ENCODE data around the gene KRT14.
A peak's percentile ranks its signal among the peaks of the same experiment; 100 is the strongest.

Gene KRT14

GRCh38 chr17:41563607-41564170, 23.0 kb downstream of the KRT14 start:
- Mint-ChIP-seq H3K36me3 (ENCODE audit: low read depth) (no peaks in the 10 kb centered on the region), H3K9me3 (no peaks in the 10 kb centered on the region), H3K4me3 (peak overlapping the region; percentile 33), H3K27me3 (ENCODE audit: low read depth, poor library complexity) (peaks cover 1% of the 10 kb centered on the region), H3K4me1 (peaks cover 13% of the 10 kb centered on the region), H3K27ac (peak overlapping the region; percentile 74)
- DNase-seq: no peak
- TF ChIP-seq CTCF (IDR thresholded peaks at IDR 0.05): no peak

GRCh38 chr17:41561554-41561953, 25.1 kb downstream of the KRT14 start:
- peaks cover 14% of the 10 kb centered on the region for H3K4me1 Mint-ChIP-seq
- no peak for TF ChIP-seq CTCF (IDR thresholded peaks at IDR 0.05)
- no peaks in the 10 kb centered on the region for H3K9me3 Mint-ChIP-seq
- no peaks in the 10 kb centered on the region for H3K27me3 Mint-ChIP-seq (ENCODE audit: low read depth, poor library complexity)
- no peak overlapping the region for H3K27ac Mint-ChIP-seq
- H3K4me3 Mint-ChIP-seq: no peak overlapping the region
- H3K36me3 Mint-ChIP-seq (ENCODE audit: low read depth): no peaks in the 10 kb centered on the region
- no peak for DNase-seq

- no peak overlapping the region for H3K27ac Mint-ChIP-seq
- peaks cover 20% of the 10 kb centered on the region for H3K4me1 Mint-ChIP-seq
- TF ChIP-seq CTCF (IDR thresholded peaks at IDR 0.05): no peak
- H3K27me3 Mint-ChIP-seq (ENCODE audit: low read depth, poor library complexity): peaks cover 1% of the 10 kb centered on the region
- no peak overlapping the region for H3K4me3 Mint-ChIP-seq
- H3K9me3 Mint-ChIP-seq: no peaks in the 10 kb centered on the region
- H3K36me3 Mint-ChIP-seq (ENCODE audit: low read depth): no peaks in the 10 kb centered on the region
- no peak for DNase-seq
Observed at GRCh38 chr17:41559548-41559947, 27.1 kb downstream of the KRT14 start.

GRCh38 chr17:41556931-41557330, 29.8 kb downstream of the KRT14 start:
- no peaks in the 10 kb centered on the region for H3K36me3 Mint-ChIP-seq (ENCODE audit: low read depth)
- H3K4me3 Mint-ChIP-seq: no peak overlapping the region
- H3K4me1 Mint-ChIP-seq: peaks cover 27% of the 10 kb centered on the region
- H3K27ac Mint-ChIP-seq: no peak overlapping the region
- no peak for TF ChIP-seq CTCF (IDR thresholded peaks at IDR 0.05)
- H3K27me3 Mint-ChIP-seq (ENCODE audit: low read depth, poor library complexity): peaks cover 3% of the 10 kb centered on the region
- no peak for DNase-seq
- H3K9me3 Mint-ChIP-seq: no peaks in the 10 kb centered on the region

GRCh38 chr17:41556306-41556705, 30.4 kb downstream of the KRT14 start:
- Mint-ChIP-seq H3K9me3 (no peaks in the 10 kb centered on the region), H3K27me3 (ENCODE audit: low read depth, poor library complexity) (peaks cover 3% of the 10 kb centered on the region), H3K4me3 (no peak overlapping the region), H3K4me1 (peaks cover 33% of the 10 kb centered on the region), H3K36me3 (ENCODE audit: low read depth) (no peaks in the 10 kb centered on the region), H3K27ac (no peak overlapping the region)
- no peak for DNase-seq
- TF ChIP-seq CTCF (IDR thresholded peaks at IDR 0.05): no peak

GRCh38 chr17:41555105-41555887, 31.4 kb downstream of the KRT14 start:
- Mint-ChIP-seq H3K4me1 (peaks cover 38% of the 10 kb centered on the region), H3K36me3 (ENCODE audit: low read depth) (no peaks in the 10 kb centered on the region), H3K27me3 (ENCODE audit: low read depth, poor library complexity) (peaks cover 3% of the 10 kb centered on the region), H3K4me3 (no peak overlapping the region), H3K9me3 (no peaks in the 10 kb centered on the region), H3K27ac (no peak overlapping the region)
- DNase-seq: no peak
- TF ChIP-seq CTCF (IDR thresholded peaks at IDR 0.05): no peak
